GM12878 (cell line): ENCODE data around the gene DNAH17. TPM values are rescaled to one million over a fixed set of nuclear protein-coding genes. Genes with fewer than 3 reads are reported as not detected.

ENCODE experiments used
- ATAC-seq: fragments of 200-7000 bp; cut with Tn5 transposase; 3 replicates; pipeline ENCODE4 v1.9.1; 2020; ENCODE audit warnings: mild to moderate bottlenecking, moderate library complexity
- BruUV-seq: library from RNA; stranded (reverse); fragments of 400-500 nt; replicated peaks from 2 replicates; lab custom pipeline; 2021; lab: Mats Ljungman, UMichigan
- CTCF ChIA-PET: fragments of 300-600 bp; sonication (Branson Sonifier 250); formaldehyde crosslinking; extraction: SDS; loops from one replicate; lab custom pipeline; 2021; ENCODE audit warnings: inconsistent platforms; lab: Yijun Ruan, JAX
- POLR2A ChIA-PET: fragments of 350-600 bp; formaldehyde crosslinking; extraction: SDS; loops from one replicate; lab custom pipeline; 2021; ENCODE audit warnings: inconsistent platforms; lab: Charles Lee
- RAD21 ChIA-PET: fragments of 300-600 bp; sonication (Branson Sonifier 250); formaldehyde crosslinking; loops from one replicate; lab custom pipeline; 2023; ENCODE audit warnings: antibody characterized with exemption; ENCODE audit not compliant: unreplicated experiment; lab: Charles Lee
- SMC1A ChIA-PET: fragments of 300-600 bp; sonication (Branson Sonifier 250); formaldehyde crosslinking; loops from one replicate; lab custom pipeline; 2023; ENCODE audit not compliant: unreplicated experiment, uncharacterized antibody; lab: Charles Lee
- DNase-seq: peaks from one replicate; pipeline ENCODE4 v3.0.0-alpha.2; 2011; ENCODE audit warnings: low read depth, low spot score
- FAIRE-seq: peaks from 3 replicates; lab custom pipeline; 2011; peaks lifted over from hg19 to GRCh38; lab: Jason Lieb, UNC
- H2AFZ ChIP-seq: 2 replicates; pipeline ENCODE4 v1.6.0; 2011; ENCODE audit warnings: low read depth, low read length, control low read depth; ENCODE audit not compliant: control insufficient read depth
- H3K27ac ChIP-seq: 2 replicates; pipeline ENCODE4 v1.5.1; 2011; ENCODE audit warnings: control low read depth; ENCODE audit not compliant: control insufficient read depth, insufficient read depth
- H3K27me3 ChIP-seq, 2 experiments: replicated peaks in 1 of 2; 2 replicates each; pipeline versions ENCODE4 v1.6.0 to v1.6.1; 2011; ENCODE audit warnings: low read length in 1 of 2; ENCODE audit not compliant: control insufficient read depth in 2 of 2, insufficient read depth in 2 of 2
- H3K36me3 ChIP-seq, 2 experiments: 2 replicates each; pipeline ENCODE4 v1.5.1; 2011; ENCODE audit warnings: low read length in 1 of 2; ENCODE audit not compliant: control insufficient read depth in 2 of 2, insufficient read depth in 2 of 2
- H3K4me1 ChIP-seq: 2 replicates; pipeline ENCODE4 v1.6.1; 2011; ENCODE audit warnings: mild to moderate bottlenecking, low read length, moderate library complexity, mixed read lengths; ENCODE audit not compliant: control insufficient read depth, insufficient read depth
- H3K4me2 ChIP-seq: 2 replicates; pipeline ENCODE4 v1.6.0; 2011; ENCODE audit warnings: control low read depth; ENCODE audit not compliant: control insufficient read depth, insufficient read depth
- H3K4me3 ChIP-seq: fragments of 200-600 bp; sonication (generic); 2 replicates; pipeline ENCODE4 v1.5.1; 2016
- H3K79me2 ChIP-seq: 2 replicates; pipeline ENCODE4 v1.6.0; 2011; ENCODE audit warnings: low read length; ENCODE audit not compliant: control insufficient read depth, insufficient read depth
- H3K9ac ChIP-seq: 2 replicates; pipeline ENCODE4 v1.8.0; 2011; ENCODE audit warnings: low read length, control low read depth, mixed read lengths; ENCODE audit not compliant: control insufficient read depth, insufficient read depth
- H3K9me3 ChIP-seq: replicated peaks from 3 replicates; pipeline ENCODE4 v1.5.1; 2011; ENCODE audit warnings: mild to moderate bottlenecking, low read length; ENCODE audit not compliant: control insufficient read depth, insufficient read depth
- H4K20me1 ChIP-seq: 2 replicates; pipeline ENCODE4 v1.6.0; 2011; ENCODE audit not compliant: control insufficient read depth, insufficient read depth
- CBX5 ChIP-seq: sonication (generic); IDR thresholded peaks from 2 replicates; pipeline ENCODE4 v1.6.1; 2016; ENCODE audit warnings: low read depth, moderate library complexity, mild to moderate bottlenecking, inconsistent platforms
- MEF2A ChIP-seq: IDR thresholded peaks from 2 replicates; pipeline ENCODE4 v1.6.1; 2011; ENCODE audit warnings: low read depth, mild to moderate bottlenecking, low read length, moderate library complexity; ENCODE audit not compliant: insufficient read depth
- NFYA ChIP-seq: IDR thresholded peaks from 2 replicates; pipeline ENCODE4 v1.6.1; 2011; ENCODE audit warnings: low read depth, mild to moderate bottlenecking, low read length, improper control_type of control experiment, borderline replicate concordance
- ZBED1 ChIP-seq: IDR thresholded peaks from 2 replicates; pipeline ENCODE4 v1.6.1; 2016; ENCODE audit warnings: borderline replicate concordance
- ZNF24 ChIP-seq: fragments of 450-650 bp; IDR thresholded peaks from 2 replicates; pipeline ENCODE4 v1.6.1; 2017; ENCODE audit warnings: antibody characterized with exemption, mild to moderate bottlenecking
- WGBS: methylation state at CpG from one replicate; pipeline ENCODE4 v1.1.6; 2016; ENCODE audit warnings: low lambda C conversion rate; ENCODE audit not compliant: insufficient replicate concordance, insufficient coverage; ENCODE audit errors: missing lambda C conversion rate; 5-methylcytosine and 5-hydroxymethylcytosine counted together
- in situ Hi-C: fragments of 300-500 bp; cut with MboI; formaldehyde crosslinking; loops from 9 replicates; pipeline ENCODE4 v1.14.3; 2018; ENCODE audit warnings: mixed read lengths
- intact Hi-C: fragments of 100-400 bp; cut with micrococcal nuclease; formaldehyde crosslinking; loops from one replicate; pipeline ENCODE4 v1.14.2; 2022; ENCODE audit not compliant: unreplicated experiment
- polyA plus RNA-seq, 11 experiments: library from polyadenylated mRNA; depleted of rRNA in 4 of 11; unstranded in 6 of 11; stranded (reverse) in 5 of 11; fragments of >200 nt; fragmentation: Nextera tagmentation in 4 of 11; fragmentation: Illumina TruSeq in 1 of 11; extraction: Ambion mirVana in 4 of 11; extraction: Trizol in 1 of 11; gene quantifications; 1 replicate in 1 of 11; 2 replicates in 10 of 11; pipeline versions ENCODE4 v1.2.1 to v1.2.3, GENCODE V29; 2011 to 2016; ENCODE audit warnings: inconsistent platforms in 2 of 11, missing spikeins in 2 of 11, low read depth in 1 of 11
- total RNA-seq, 4 experiments: library from RNA; depleted of rRNA in 3 of 4; stranded (reverse); fragments of >200 nt in 3 of 4; fragmentation: Illumina TruSeq in 1 of 4; extraction: Trizol in 1 of 4; gene quantifications; 2 replicates each; pipeline versions ENCODE4 v1.2.1 to v1.2.3, GENCODE V29; 2013 to 2021
- TF ChIP-seq, protein P1 (sequence below): fragments of 450-650 bp; IDR thresholded peaks from 2 replicates; pipeline ENCODE4 v1.6.1; 2016; ENCODE audit warnings: mild to moderate bottlenecking
- TF ChIP-seq, protein P2 (sequence below): IDR thresholded peaks from 2 replicates; pipeline ENCODE4 v1.6.1; 2011; ENCODE audit warnings: mild to moderate bottlenecking, low read depth, low read length, moderate library complexity; ENCODE audit not compliant: insufficient replicate concordance
- TF ChIP-seq, protein P3 (sequence below): fragments of 450-650 bp; formaldehyde crosslinking; IDR thresholded peaks from 2 replicates; pipeline ENCODE4 v1.4.0; 2020; ENCODE audit warnings: mild to moderate bottlenecking, moderate library complexity

Gene DNAH17
- total and polyA plus RNA-seq, 10 of the 15 experiments (the other 5 are each of a cell fraction or from before 2014, with no cell fraction given), result 0.16 to 2.9 (median 0.56) TPM

DNA sequence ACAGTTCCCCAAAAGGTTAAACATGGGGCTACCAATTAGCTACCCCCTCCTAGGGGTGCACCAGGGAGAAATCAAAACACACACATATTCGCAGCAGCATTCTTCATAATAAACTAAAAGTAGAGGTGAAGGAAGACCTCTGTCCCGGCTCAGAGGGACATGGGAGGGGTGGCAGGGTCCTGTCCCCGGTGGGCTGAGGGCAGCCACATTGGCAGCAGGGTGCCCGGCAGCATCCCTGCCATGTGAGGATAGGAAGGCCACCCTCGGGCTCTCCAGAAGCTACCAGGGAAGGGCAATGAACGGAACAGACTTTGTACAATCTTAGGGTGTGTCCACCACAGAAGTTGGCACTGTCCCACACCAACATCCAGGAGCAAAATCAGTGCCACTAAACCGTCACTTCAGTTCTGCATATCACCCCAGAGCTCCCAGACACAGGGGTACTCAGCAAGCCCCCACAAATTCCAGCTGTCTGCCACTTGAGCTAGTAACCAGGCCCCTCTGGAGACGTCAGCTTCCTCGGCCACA lies 3.1 kb upstream of the DNAH17 start:
- H3K4me3 ChIP-seq, result no peak overlapping the region
- DNase-seq (no peak), FAIRE-seq (no peak), ATAC-seq (no peak)
- CTCF ChIA-PET, result interaction anchor here (1.5 kb wide), 1 partner anchor 128 kb away, joined by 3 read pairs; no protein-coding TSS in a partner anchor
- H3K9me3 ChIP-seq, result no peaks in the 10 kb centered on the region
- in situ Hi-C loops, result no loop called here
- RAD21 ChIA-PET, result interaction anchor here (1.6 kb wide), 1 partner anchor 129 kb away, joined by 6 read pairs; no protein-coding TSS in a partner anchor
- H3K36me3 ChIP-seq, result no peaks in the 10 kb centered on the region
- intact Hi-C loops, result no loop called here
- H3K9ac ChIP-seq, result no peak overlapping the region
- POLR2A ChIA-PET, result no interaction called here
- no peak overlapping the region for H3K4me2 ChIP-seq
- no peaks in the 10 kb centered on the region for H3K4me1 ChIP-seq
- no peaks in the 10 kb centered on the region; a peak in 3 of 4 replicates for H3K27me3 ChIP-seq
- no peaks in the 10 kb centered on the region for H4K20me1 ChIP-seq
- TF ChIP-seq, protein P1, sequence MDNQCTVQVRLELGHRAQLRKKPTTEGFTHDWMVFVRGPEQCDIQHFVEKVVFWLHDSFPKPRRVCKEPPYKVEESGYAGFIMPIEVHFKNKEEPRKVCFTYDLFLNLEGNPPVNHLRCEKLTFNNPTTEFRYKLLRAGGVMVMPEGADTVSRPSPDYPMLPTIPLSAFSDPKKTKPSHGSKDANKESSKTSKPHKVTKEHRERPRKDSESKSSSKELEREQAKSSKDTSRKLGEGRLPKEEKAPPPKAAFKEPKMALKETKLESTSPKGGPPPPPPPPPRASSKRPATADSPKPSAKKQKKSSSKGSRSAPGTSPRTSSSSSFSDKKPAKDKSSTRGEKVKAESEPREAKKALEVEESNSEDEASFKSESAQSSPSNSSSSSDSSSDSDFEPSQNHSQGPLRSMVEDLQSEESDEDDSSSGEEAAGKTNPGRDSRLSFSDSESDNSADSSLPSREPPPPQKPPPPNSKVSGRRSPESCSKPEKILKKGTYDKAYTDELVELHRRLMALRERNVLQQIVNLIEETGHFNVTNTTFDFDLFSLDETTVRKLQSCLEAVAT, result no peak
- TF ChIP-seq, protein P2, sequence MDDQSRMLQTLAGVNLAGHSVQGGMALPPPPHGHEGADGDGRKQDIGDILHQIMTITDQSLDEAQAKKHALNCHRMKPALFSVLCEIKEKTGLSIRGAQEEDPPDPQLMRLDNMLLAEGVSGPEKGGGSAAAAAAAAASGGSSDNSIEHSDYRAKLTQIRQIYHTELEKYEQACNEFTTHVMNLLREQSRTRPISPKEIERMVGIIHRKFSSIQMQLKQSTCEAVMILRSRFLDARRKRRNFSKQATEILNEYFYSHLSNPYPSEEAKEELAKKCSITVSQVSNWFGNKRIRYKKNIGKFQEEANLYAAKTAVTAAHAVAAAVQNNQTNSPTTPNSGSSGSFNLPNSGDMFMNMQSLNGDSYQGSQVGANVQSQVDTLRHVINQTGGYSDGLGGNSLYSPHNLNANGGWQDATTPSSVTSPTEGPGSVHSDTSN, result no peak
- TF ChIP-seq ZBED1, result no peak
- TF ChIP-seq, protein P3, sequence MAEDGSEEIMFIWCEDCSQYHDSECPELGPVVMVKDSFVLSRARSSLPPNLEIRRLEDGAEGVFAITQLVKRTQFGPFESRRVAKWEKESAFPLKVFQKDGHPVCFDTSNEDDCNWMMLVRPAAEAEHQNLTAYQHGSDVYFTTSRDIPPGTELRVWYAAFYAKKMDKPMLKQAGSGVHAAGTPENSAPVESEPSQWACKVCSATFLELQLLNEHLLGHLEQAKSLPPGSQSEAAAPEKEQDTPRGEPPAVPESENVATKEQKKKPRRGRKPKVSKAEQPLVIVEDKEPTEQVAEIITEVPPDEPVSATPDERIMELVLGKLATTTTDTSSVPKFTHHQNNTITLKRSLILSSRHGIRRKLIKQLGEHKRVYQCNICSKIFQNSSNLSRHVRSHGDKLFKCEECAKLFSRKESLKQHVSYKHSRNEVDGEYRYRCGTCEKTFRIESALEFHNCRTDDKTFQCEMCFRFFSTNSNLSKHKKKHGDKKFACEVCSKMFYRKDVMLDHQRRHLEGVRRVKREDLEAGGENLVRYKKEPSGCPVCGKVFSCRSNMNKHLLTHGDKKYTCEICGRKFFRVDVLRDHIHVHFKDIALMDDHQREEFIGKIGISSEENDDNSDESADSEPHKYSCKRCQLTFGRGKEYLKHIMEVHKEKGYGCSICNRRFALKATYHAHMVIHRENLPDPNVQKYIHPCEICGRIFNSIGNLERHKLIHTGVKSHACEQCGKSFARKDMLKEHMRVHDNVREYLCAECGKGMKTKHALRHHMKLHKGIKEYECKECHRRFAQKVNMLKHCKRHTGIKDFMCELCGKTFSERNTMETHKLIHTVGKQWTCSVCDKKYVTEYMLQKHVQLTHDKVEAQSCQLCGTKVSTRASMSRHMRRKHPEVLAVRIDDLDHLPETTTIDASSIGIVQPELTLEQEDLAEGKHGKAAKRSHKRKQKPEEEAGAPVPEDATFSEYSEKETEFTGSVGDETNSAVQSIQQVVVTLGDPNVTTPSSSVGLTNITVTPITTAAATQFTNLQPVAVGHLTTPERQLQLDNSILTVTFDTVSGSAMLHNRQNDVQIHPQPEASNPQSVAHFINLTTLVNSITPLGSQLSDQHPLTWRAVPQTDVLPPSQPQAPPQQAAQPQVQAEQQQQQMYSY (CRISPR knock-in tag), result no peak
- TF ChIP-seq NFYA, result no peak
- TF ChIP-seq MEF2A, result no peak
- TF ChIP-seq ZNF24, result no peak
- TF ChIP-seq CBX5, result no peak
- SMC1A ChIA-PET, result interaction anchor here (1.0 kb wide), 1 partner anchor 128 kb away, joined by 6 read pairs; no protein-coding TSS in a partner anchor
- no peak overlapping the region for H3K27ac ChIP-seq
- BruUV-seq, result no TSS peak
- no peak overlapping the region for H2AFZ ChIP-seq
- no peaks in the 10 kb centered on the region for H3K79me2 ChIP-seq
- 12% methylated on average over 9 of the region's 9 CpGs for WGBS
